GM13977 (cell line): ENCODE data around the gene SPG7.
"Not testable (repeated sequence)": the region's sequence is repeated elsewhere in the genome, so short reads cannot be mapped to it uniquely, and the experiment has no call there.

Source experiments
- DNase-seq: peaks from one replicate; pipeline ENCODE4 v3.0.0; 2012; ENCODE audit warnings: low spot score
- CTCF ChIP-seq: IDR thresholded peaks from 2 replicates; pipeline ENCODE4 v1.5.1; 2012; ENCODE audit warnings: mild to moderate bottlenecking, control low read depth; ENCODE audit not compliant: insufficient read depth; ENCODE audit errors: extremely low read depth, missing control alignments
- in situ Hi-C: fragments of 300-500 bp; cut with MboI; formaldehyde crosslinking; loops from one replicate; pipeline ENCODE4 v1.12.0; 2022; ENCODE audit warnings: low sequenced_read_pairs, low pct_unique_long_range_greater_than_20kb, mixed read lengths, inconsistent platforms; ENCODE audit not compliant: unreplicated experiment

Gene SPG7

DNA sequence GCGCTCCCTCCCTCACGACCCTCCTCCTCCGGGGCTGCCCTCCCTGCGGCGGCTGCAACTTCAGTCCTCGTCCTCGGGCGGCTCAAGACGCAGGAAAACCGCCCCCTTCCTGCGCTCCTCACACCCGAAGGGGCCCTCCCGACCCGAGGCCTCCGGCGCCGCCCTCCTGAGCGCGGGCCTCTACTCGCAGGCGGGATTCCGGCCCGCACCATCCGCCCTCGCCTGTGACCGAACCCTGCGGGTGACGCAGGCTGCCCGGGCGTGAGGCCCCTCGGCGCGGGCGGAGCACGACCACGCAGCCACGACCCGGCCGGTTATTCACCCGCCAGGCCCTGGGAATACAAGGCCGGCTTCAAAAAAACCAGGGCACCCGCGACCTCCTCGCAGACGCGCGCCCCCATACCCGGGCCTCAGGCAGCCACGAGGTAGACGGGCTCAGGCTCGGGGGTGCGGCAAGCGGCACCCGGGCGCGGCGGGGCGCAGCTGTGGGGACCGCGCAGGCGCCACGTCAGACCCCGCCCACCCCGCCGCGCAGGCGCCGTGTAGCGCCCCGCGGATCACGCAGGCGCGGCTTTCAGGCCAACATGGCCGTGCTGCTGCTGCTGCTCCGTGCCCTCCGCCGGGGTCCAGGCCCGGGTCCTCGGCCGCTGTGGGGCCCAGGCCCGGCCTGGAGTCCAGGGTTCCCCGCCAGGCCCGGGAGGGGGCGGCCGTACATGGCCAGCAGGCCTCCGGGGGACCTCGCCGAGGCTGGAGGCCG, at the start of gene SPG7:
Gene SPG7 (plus strand): TSS at position 570 of the 757 bp plus-strand sequence. CDS start 15 bp downstream, at position 585.
- peak; percentile 99 for DNase-seq
- no peak for TF ChIP-seq CTCF
- in situ Hi-C loops, result no loop called here

GRCh38 chr16:89458551-89458950, 49.7 kb upstream of the SPG7 start:
- in situ Hi-C loops, result no loop called here
- no peak for TF ChIP-seq CTCF
- no peak for DNase-seq

DNA sequence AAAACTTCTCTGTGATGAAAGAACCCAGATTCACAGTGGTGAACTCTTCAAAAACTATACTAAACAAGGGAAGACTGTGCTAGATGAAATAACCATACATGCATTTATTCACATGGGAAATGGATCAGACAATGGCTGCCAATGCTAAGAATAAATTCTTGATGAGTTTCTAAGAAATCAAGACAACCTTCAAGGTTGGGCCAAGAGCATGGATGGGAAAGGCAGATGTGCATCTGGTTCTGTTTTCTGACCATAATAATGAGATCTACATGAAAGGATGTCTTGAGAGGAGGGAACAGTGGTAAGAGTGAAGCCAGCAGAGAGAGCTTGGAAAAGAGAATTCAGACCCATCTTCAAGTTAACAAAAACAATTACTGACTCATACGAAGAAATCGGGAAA, 49.2 kb upstream of the SPG7 start:
- no peak for TF ChIP-seq CTCF
- in situ Hi-C loops, result no loop called here
- DNase-seq, result no peak

DNA sequence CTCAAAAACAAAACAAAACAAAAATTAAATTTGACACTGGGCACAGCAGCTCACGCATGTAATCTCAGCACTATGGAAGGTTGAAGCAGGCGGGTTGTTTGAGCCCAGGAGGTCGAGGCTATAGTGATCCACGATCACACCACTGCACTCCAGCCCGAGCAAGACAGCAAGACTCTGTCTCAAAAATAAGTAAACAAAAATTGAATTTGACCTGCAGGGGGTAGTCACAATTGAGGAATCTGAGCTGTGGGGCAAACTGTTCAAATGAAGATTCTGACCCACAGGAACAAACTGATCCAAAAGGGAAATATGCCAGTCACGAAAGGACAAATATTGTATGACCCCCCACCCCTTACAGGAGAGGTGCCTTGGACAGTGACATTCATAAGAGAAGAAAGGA, 47.6 kb upstream of the SPG7 start:
- in situ Hi-C loops, result no loop called here
- DNase-seq, result no peak
- TF ChIP-seq CTCF, result no peak

- in situ Hi-C loops, result not testable (repeated sequence)
Measured at GRCh38 chr16:89461890-89462289, 46.3 kb upstream of the SPG7 start.

DNA sequence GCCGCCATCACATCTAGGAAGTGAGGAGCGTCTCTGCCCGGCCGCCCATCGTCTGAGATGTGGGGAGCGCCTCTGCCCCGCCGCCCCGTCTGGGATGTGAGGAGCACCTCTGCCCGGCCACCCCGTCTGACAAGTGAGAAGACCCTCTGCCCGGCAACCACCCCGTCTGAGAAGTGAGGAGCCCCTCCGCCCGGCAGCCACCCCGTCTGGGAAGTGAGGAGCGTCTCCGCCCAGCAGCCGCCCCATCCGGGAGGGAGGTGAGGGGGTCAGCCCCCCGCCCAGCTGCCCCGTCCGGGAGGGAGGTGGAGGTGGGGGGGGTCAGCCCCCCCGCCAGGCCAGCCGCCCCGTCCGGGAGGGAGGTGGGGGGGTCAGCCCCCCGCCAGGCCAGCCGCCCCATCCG, 45.6 kb upstream of the SPG7 start:
- in situ Hi-C loops, DNase-seq: not testable (repeated sequence)

More at GRCh38 chr16:89461890-89462289, 46.3 kb upstream of the SPG7 start:
- not testable (repeated sequence) for DNase-seq

DNA sequence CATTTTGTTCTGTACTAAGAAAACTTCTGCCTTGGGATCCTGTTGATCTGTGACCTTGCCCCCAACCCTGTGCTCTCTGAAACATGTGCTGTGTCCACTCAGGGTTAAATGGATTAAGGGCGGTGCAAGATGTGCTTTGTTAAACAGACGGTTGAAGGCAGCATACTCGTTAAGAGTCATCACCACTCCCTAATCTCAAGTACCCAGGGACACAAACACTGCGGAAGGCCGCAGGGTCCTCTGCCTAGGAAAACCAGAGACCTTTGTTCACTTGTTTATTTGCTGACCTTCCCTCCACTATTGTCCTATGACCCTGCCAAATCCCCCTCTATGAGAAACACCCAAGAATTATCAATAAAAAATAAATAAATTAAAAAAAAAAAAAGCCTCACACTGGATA, 44.9 kb upstream of the SPG7 start:
- in situ Hi-C loops, result not testable (repeated sequence)

DNA sequence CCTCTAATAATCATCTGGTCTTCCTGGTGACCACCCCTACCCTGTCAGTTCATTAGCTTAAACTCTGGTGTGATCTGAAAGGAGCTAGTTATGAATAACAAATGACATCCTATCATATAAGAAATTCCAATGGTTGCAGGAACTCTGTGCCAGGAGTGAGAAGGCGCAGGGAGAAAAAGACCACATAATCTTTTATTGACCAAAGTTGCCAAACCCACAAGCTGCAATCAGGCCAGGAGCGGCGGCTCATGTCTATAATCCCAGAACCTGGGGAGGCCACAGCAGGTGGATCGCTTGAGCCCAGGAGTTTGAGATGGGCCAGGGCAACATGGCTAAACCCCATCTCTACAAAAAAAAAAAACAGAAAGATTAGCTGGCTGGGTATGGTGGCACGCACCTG, 41.3 kb upstream of the SPG7 start:
- no peak for TF ChIP-seq CTCF
- in situ Hi-C loops, result no loop called here

More for the DNA sequence above, 44.9 kb upstream of the SPG7 start:
- DNase-seq, result not testable (repeated sequence)

More for the DNA sequence above, 41.3 kb upstream of the SPG7 start:
- DNase-seq, result no peak
